Upper lobe of right lung (tissue), 1 donor: Measurements from ENCODE around the gene LSM12. TPM values are rescaled to one million over a fixed set of nuclear protein-coding genes. Genes with fewer than 3 reads are reported as not detected.

Experiments used
- ATAC-seq: fragments of 200-7000 bp; cut with Tn5 transposase; one replicate; pipeline ENCODE4 v1.9.1; 2020; ENCODE audit warnings: mild to moderate bottlenecking, moderate library complexity
- DNase-seq: peaks from one replicate; pipeline ENCODE4 v3.0.0-alpha.2; 2020
- H3K27ac ChIP-seq: fragments of 200-600 bp; one replicate; pipeline ENCODE4 v1.8.0; 2022
- H3K27me3 ChIP-seq: fragments of 200-600 bp; one replicate; pipeline ENCODE4 v1.8.0; 2022; ENCODE audit warnings: mild to moderate bottlenecking
- H3K36me3 ChIP-seq: fragments of 200-600 bp; one replicate; pipeline ENCODE4 v1.8.0; 2022
- H3K4me1 ChIP-seq: fragments of 200-600 bp; one replicate; pipeline ENCODE4 v1.8.0; 2022
- H3K4me3 ChIP-seq: fragments of 200-600 bp; one replicate; pipeline ENCODE4 v1.8.0; 2022; ENCODE audit warnings: mild to moderate bottlenecking
- H3K9me3 ChIP-seq: fragments of 200-600 bp; one replicate; pipeline ENCODE4 v1.8.0; 2022
- CTCF ChIP-seq: fragments of 200-600 bp; IDR thresholded peaks from one replicate; pipeline ENCODE4 v1.8.0; 2022; ENCODE audit warnings: antibody characterized with exemption
- intact Hi-C: fragments of 100-400 bp; cut with DNase I; formaldehyde crosslinking; loops from one replicate; pipeline ENCODE4 v1.11.0; 2022
- total RNA-seq: library from RNA; stranded (reverse); fragmentation: NEBNext Ultra II Directional; extraction: Animal tissue kit (Norgen Biotek cat#: 25700); gene quantifications from one replicate; pipeline ENCODE4 v1.2.1, GENCODE V29; 2021
- donor health status: DM: no; HTN: yes; CAD: no; lungs with severe emphysema.

Gene LSM12
- total RNA-seq, 1 donor from 2014 or later: 39.8 TPM

- DNase-seq: no peak
- peak; percentile 3 for ATAC-seq
- Histone ChIP-seq H3K27me3 (no peaks in the 10 kb centered on the region), H3K27ac (peak overlapping the region; percentile 87), H3K36me3 (peaks cover 7% of the 10 kb centered on the region), H3K9me3 (no peaks in the 10 kb centered on the region), H3K4me3 (peak overlapping the region; percentile 95), H3K4me1 (peaks cover 14% of the 10 kb centered on the region)
- intact Hi-C loops: no loop called here
- no peak for TF ChIP-seq CTCF
Observed at GRCh38 chr17:44014133-44014436, 52.4 kb downstream of the LSM12 start.

- H3K9me3 ChIP-seq: no peaks in the 10 kb centered on the region
- intact Hi-C loops: no loop called here
- H3K4me1 ChIP-seq: peaks cover 18% of the 10 kb centered on the region
- no peaks in the 10 kb centered on the region for H3K27me3 ChIP-seq
- no peak for TF ChIP-seq CTCF
- DNase-seq (no peak), ATAC-seq (no peak)
- H3K36me3 ChIP-seq: peaks cover 15% of the 10 kb centered on the region
- no peak overlapping the region for H3K4me3 ChIP-seq
- no peak overlapping the region for H3K27ac ChIP-seq
Observed at GRCh38 chr17:44012874-44013273, 53.6 kb downstream of the LSM12 start.

GRCh38 chr17:44012391-44012790 lies 54.1 kb downstream of the LSM12 start:
- H3K36me3 ChIP-seq: peaks cover 15% of the 10 kb centered on the region
- intact Hi-C loops: no loop called here
- H3K27me3 ChIP-seq: no peaks in the 10 kb centered on the region
- H3K4me3 ChIP-seq: no peak overlapping the region
- peaks cover 23% of the 10 kb centered on the region for H3K4me1 ChIP-seq
- no peak overlapping the region for H3K27ac ChIP-seq
- no peak for ATAC-seq
- TF ChIP-seq CTCF: no peak
- no peaks in the 10 kb centered on the region for H3K9me3 ChIP-seq
- DNase-seq: no peak

GRCh38 chr17:44011876-44012275 lies 54.6 kb downstream of the LSM12 start:
- intact Hi-C loops: no loop called here
- DNase-seq: no peak
- Histone ChIP-seq H3K4me1 (peaks cover 27% of the 10 kb centered on the region), H3K27me3 (no peaks in the 10 kb centered on the region), H3K4me3 (no peak overlapping the region), H3K27ac (no peak overlapping the region), H3K9me3 (no peaks in the 10 kb centered on the region), H3K36me3 (peaks cover 15% of the 10 kb centered on the region)
- TF ChIP-seq CTCF: no peak
- no peak for ATAC-seq

GRCh38 chr17:44010966-44011647 lies 55.4 kb downstream of the LSM12 start:
- H3K4me3 ChIP-seq: no peak overlapping the region
- H3K9me3 ChIP-seq: no peaks in the 10 kb centered on the region
- intact Hi-C loops: no loop called here
- peaks cover 15% of the 10 kb centered on the region for H3K36me3 ChIP-seq
- TF ChIP-seq CTCF: no peak
- peaks cover 32% of the 10 kb centered on the region for H3K4me1 ChIP-seq
- no peak for ATAC-seq
- H3K27me3 ChIP-seq: no peaks in the 10 kb centered on the region
- DNase-seq: no peak
- no peak overlapping the region for H3K27ac ChIP-seq
